ENCODE results near the gene AUTS2.

AUTS2 gene

GRCh38 chr7:70764701-70765208 lies 1166.5 kb downstream of the AUTS2 start:
- TF ChIP-seq, protein P1, sequence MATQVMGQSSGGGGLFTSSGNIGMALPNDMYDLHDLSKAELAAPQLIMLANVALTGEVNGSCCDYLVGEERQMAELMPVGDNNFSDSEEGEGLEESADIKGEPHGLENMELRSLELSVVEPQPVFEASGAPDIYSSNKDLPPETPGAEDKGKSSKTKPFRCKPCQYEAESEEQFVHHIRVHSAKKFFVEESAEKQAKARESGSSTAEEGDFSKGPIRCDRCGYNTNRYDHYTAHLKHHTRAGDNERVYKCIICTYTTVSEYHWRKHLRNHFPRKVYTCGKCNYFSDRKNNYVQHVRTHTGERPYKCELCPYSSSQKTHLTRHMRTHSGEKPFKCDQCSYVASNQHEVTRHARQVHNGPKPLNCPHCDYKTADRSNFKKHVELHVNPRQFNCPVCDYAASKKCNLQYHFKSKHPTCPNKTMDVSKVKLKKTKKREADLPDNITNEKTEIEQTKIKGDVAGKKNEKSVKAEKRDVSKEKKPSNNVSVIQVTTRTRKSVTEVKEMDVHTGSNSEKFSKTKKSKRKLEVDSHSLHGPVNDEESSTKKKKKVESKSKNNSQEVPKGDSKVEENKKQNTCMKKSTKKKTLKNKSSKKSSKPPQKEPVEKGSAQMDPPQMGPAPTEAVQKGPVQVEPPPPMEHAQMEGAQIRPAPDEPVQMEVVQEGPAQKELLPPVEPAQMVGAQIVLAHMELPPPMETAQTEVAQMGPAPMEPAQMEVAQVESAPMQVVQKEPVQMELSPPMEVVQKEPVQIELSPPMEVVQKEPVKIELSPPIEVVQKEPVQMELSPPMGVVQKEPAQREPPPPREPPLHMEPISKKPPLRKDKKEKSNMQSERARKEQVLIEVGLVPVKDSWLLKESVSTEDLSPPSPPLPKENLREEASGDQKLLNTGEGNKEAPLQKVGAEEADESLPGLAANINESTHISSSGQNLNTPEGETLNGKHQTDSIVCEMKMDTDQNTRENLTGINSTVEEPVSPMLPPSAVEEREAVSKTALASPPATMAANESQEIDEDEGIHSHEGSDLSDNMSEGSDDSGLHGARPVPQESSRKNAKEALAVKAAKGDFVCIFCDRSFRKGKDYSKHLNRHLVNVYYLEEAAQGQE (IDR thresholded peaks at IDR 0.05; ENCODE audit: insufficient replicate concordance, low read depth): no peak
- TF ChIP-seq SPI1 (IDR thresholded peaks at IDR 0.05; ENCODE audit: borderline replicate concordance, low read depth) (no peak), CTCF (IDR thresholded peaks at IDR 0.05; ENCODE audit: insufficient read depth, low read length) (no peak), GABPA (IDR thresholded peaks at IDR 0.05; ENCODE audit: low read depth) (no peak)
- Histone ChIP-seq H3K27me3 (ENCODE audit: insufficient read depth, poor library complexity, severe bottlenecking) (no peaks in the 10 kb centered on the region), H3K27ac (replicated peaks) (no peak overlapping the region), H3K4me3 (replicated peaks; ENCODE audit: insufficient read depth, low read length) (no peak overlapping the region)
- DNase-seq (ENCODE audit: low read depth in 1 of 2, low spot score in 1 of 2): no peak

GRCh38 chr7:70765651-70766050 lies 1167.4 kb downstream of the AUTS2 start:
- no peak for DNase-seq (ENCODE audit: low read depth in 1 of 2, low spot score in 1 of 2)
- Histone ChIP-seq H3K4me3 (replicated peaks; ENCODE audit: insufficient read depth, low read length) (no peak overlapping the region), H3K27me3 (ENCODE audit: insufficient read depth, poor library complexity, severe bottlenecking) (no peaks in the 10 kb centered on the region), H3K27ac (replicated peaks) (no peak overlapping the region)
- TF ChIP-seq CTCF (IDR thresholded peaks at IDR 0.05; ENCODE audit: insufficient read depth, low read length) (no peak), SPI1 (IDR thresholded peaks at IDR 0.05; ENCODE audit: borderline replicate concordance, low read depth) (no peak), POLR2AphosphoS5 (IDR thresholded peaks at IDR 0.05; ENCODE audit: low read depth) (no peak), GABPA (IDR thresholded peaks at IDR 0.05; ENCODE audit: low read depth) (no peak)
- TF ChIP-seq, protein P1 (IDR thresholded peaks at IDR 0.05; ENCODE audit: insufficient replicate concordance, low read depth): no peak

DNA sequence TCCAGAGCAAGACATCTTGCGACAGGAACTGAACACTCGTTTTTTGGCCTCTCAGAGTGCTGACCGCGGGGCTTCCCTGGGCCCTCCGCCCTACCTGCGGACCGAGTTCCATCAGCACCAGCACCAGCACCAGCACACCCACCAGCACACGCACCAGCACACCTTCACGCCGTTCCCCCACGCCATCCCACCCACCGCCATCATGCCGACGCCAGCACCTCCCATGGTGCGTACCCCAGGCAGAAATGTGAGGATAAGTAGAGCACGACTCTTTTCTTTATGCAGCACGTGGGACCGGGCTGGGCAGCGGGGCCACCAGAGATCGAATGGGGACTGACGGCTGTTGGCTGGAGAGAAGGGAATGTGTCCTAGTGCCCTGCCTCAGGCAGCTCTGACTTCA lies 1167.8 kb downstream of the AUTS2 start:
- TF ChIP-seq, protein P1 (IDR thresholded peaks at IDR 0.05; ENCODE audit: insufficient replicate concordance, low read depth): no peak
- TF ChIP-seq POLR2AphosphoS5 (IDR thresholded peaks at IDR 0.05; ENCODE audit: low read depth) (no peak), CTCF (IDR thresholded peaks at IDR 0.05; ENCODE audit: insufficient read depth, low read length) (no peak), SPI1 (IDR thresholded peaks at IDR 0.05; ENCODE audit: borderline replicate concordance, low read depth) (no peak), GABPA (IDR thresholded peaks at IDR 0.05; ENCODE audit: low read depth) (no peak)
- Histone ChIP-seq H3K4me3 (replicated peaks; ENCODE audit: insufficient read depth, low read length) (no peak overlapping the region), H3K27me3 (ENCODE audit: insufficient read depth, poor library complexity, severe bottlenecking) (no peaks in the 10 kb centered on the region), H3K27ac (replicated peaks) (no peak overlapping the region)
- DNase-seq (ENCODE audit: low read depth in 1 of 2, low spot score in 1 of 2): no peak

Measured in HL-60 (cell line).